HG02623 (cell line): Measurements from ENCODE around the gene DYNLT2B.
A peak's percentile ranks its signal among the peaks of the same experiment; 100 is the strongest.
"Not testable (repeated sequence)": the region's sequence is repeated elsewhere in the genome, so short reads cannot be mapped to it uniquely, and the experiment has no call there.

Experiments
- ATAC-seq: cut with Tn5 transposase; IDR thresholded peaks from one replicate; pipeline ENCODE4 v1.9.1; 2021; ENCODE audit warnings: moderate library complexity; ENCODE audit not compliant: unreplicated experiment

The DYNLT2B gene

GRCh38 chr3:196317687-196318467, at the start of gene DYNLT2B:
DYNLT2B (minus strand) TSS chr3:196318240; CDS start chr3:196318152, 88 bp downstream.
- ATAC-seq, result peak; percentile 85

- no peak for ATAC-seq
Observed at GRCh38 chr3:196365736-196366135, 47.7 kb upstream of the DYNLT2B start.

- ATAC-seq, result no peak
Observed at GRCh38 chr3:196360586-196360985, 42.5 kb upstream of the DYNLT2B start.

GRCh38 chr3:196358540-196358939, 40.5 kb upstream of the DYNLT2B start:
- ATAC-seq, result not testable (repeated sequence)

GRCh38 chr3:196357905-196358304, 39.9 kb upstream of the DYNLT2B start:
- no peak for ATAC-seq

- ATAC-seq, result no peak
Observed at GRCh38 chr3:196356556-196356955, 38.5 kb upstream of the DYNLT2B start.

- ATAC-seq, result no peak
Observed at GRCh38 chr3:196355668-196356067, 37.6 kb upstream of the DYNLT2B start.

GRCh38 chr3:196354132-196354531, 36.1 kb upstream of the DYNLT2B start:
- ATAC-seq, result no peak

- ATAC-seq, result no peak
Observed at GRCh38 chr3:196351541-196351940, 33.5 kb upstream of the DYNLT2B start.

- no peak for ATAC-seq
Observed at GRCh38 chr3:196350067-196350466, 32.0 kb upstream of the DYNLT2B start.

GRCh38 chr3:196348698-196349097, 30.7 kb upstream of the DYNLT2B start:
- no peak for ATAC-seq

GRCh38 chr3:196344663-196345062, 26.6 kb upstream of the DYNLT2B start:
- ATAC-seq, result no peak

- ATAC-seq, result not testable (repeated sequence)
Observed at GRCh38 chr3:196343917-196344316, 25.9 kb upstream of the DYNLT2B start.

GRCh38 chr3:196341137-196341536, 23.1 kb upstream of the DYNLT2B start:
- no peak for ATAC-seq

GRCh38 chr3:196340466-196340865, 22.4 kb upstream of the DYNLT2B start:
- ATAC-seq, result no peak

- ATAC-seq, result no peak
Observed at GRCh38 chr3:196339493-196340254, 21.6 kb upstream of the DYNLT2B start.

GRCh38 chr3:196339044-196339443, 21.0 kb upstream of the DYNLT2B start:
- ATAC-seq, result no peak

- no peak for ATAC-seq
Observed at GRCh38 chr3:196336319-196337145, 18.5 kb upstream of the DYNLT2B start.

GRCh38 chr3:196335503-196335948, 17.5 kb upstream of the DYNLT2B start:
- no peak for ATAC-seq

- ATAC-seq, result no peak
Observed at GRCh38 chr3:196334982-196335381, 16.9 kb upstream of the DYNLT2B start.

- no peak for ATAC-seq
Observed at GRCh38 chr3:196332168-196332567, 14.1 kb upstream of the DYNLT2B start.
